GM06990 (cell line): Measurements from ENCODE around the gene TRIM47.

Source experiments
- DNase-seq: peaks from one replicate; pipeline ENCODE4 v3.0.0-alpha.2; 2011; ENCODE audit not compliant: insufficient read length; ENCODE audit errors: extremely low read depth
- H3K27me3 ChIP-seq: replicated peaks from 2 replicates; pipeline ENCODE4 v1.6.0; 2011; ENCODE audit warnings: low read length; ENCODE audit not compliant: control insufficient read depth, insufficient read depth
- H3K36me3 ChIP-seq: 2 replicates; pipeline ENCODE4 v1.5.1; 2011; ENCODE audit warnings: low read length; ENCODE audit not compliant: control insufficient read depth, insufficient read depth
- H3K4me3 ChIP-seq: replicated peaks from 2 replicates; pipeline ENCODE4 v1.5.1; 2011; ENCODE audit warnings: low read depth, mild to moderate bottlenecking, control low read depth, low read length
- CTCF ChIP-seq: IDR thresholded peaks from 2 replicates; pipeline ENCODE4 v1.5.1; 2011; ENCODE audit warnings: low read length, control low read depth, mild to moderate bottlenecking, inconsistent platforms; ENCODE audit not compliant: insufficient read depth, poor library complexity, severe bottlenecking

TRIM47 gene

GRCh38 chr17:75904749-75905521 lies 26.6 kb upstream of the TRIM47 start, which contains the start of gene MRPL38:
Gene MRPL38 (minus strand): TSS chr17:75904884. CDS start chr17:75904875, 9 bp downstream.
- peak; percentile 98 for DNase-seq
- peak; percentile 87 for TF ChIP-seq CTCF
- peaks cover 11% of the 10 kb centered on the region for H3K36me3 ChIP-seq
- H3K4me3 ChIP-seq: peak within 1 kb of the TSS; percentile 88
- no peaks in the 10 kb centered on the region for H3K27me3 ChIP-seq

- TF ChIP-seq CTCF: no peak
- no peak for DNase-seq
- H3K27me3 ChIP-seq: no peaks in the 10 kb centered on the region
Observed at GRCh38 chr17:75902406-75902805, 24.0 kb upstream of the TRIM47 start.

GRCh38 chr17:75901727-75902126 lies 23.3 kb upstream of the TRIM47 start:
- no peak for TF ChIP-seq CTCF
- DNase-seq: no peak
- Histone ChIP-seq H3K4me3 (no peak overlapping the region), H3K36me3 (peaks cover 15% of the 10 kb centered on the region), H3K27me3 (no peaks in the 10 kb centered on the region)

More at GRCh38 chr17:75902406-75902805, 24.0 kb upstream of the TRIM47 start:
- peaks cover 15% of the 10 kb centered on the region for H3K36me3 ChIP-seq
- no peak overlapping the region for H3K4me3 ChIP-seq

GRCh38 chr17:75900691-75901533 lies 22.5 kb upstream of the TRIM47 start:
- no peak for DNase-seq
- Histone ChIP-seq H3K4me3 (no peak overlapping the region), H3K27me3 (no peaks in the 10 kb centered on the region), H3K36me3 (peaks cover 15% of the 10 kb centered on the region)
- no peak for TF ChIP-seq CTCF

GRCh38 chr17:75899767-75900468 lies 21.5 kb upstream of the TRIM47 start:
- peaks cover 15% of the 10 kb centered on the region for H3K36me3 ChIP-seq
- no peaks in the 10 kb centered on the region for H3K27me3 ChIP-seq
- TF ChIP-seq CTCF: no peak
- no peak for DNase-seq
- H3K4me3 ChIP-seq: no peak overlapping the region
